Measurements from ENCODE around the gene IGFLR1. TPM values are rescaled to one million over a fixed set of nuclear protein-coding genes. Genes with fewer than 3 reads are reported as not detected.

Gene IGFLR1
- total and polyA plus RNA-seq, 9 of the 15 experiments (the other 6 are each of a cell fraction or from before 2014, with no cell fraction given) = 1.0 to 14.3 (median 4.6) TPM

DNA sequence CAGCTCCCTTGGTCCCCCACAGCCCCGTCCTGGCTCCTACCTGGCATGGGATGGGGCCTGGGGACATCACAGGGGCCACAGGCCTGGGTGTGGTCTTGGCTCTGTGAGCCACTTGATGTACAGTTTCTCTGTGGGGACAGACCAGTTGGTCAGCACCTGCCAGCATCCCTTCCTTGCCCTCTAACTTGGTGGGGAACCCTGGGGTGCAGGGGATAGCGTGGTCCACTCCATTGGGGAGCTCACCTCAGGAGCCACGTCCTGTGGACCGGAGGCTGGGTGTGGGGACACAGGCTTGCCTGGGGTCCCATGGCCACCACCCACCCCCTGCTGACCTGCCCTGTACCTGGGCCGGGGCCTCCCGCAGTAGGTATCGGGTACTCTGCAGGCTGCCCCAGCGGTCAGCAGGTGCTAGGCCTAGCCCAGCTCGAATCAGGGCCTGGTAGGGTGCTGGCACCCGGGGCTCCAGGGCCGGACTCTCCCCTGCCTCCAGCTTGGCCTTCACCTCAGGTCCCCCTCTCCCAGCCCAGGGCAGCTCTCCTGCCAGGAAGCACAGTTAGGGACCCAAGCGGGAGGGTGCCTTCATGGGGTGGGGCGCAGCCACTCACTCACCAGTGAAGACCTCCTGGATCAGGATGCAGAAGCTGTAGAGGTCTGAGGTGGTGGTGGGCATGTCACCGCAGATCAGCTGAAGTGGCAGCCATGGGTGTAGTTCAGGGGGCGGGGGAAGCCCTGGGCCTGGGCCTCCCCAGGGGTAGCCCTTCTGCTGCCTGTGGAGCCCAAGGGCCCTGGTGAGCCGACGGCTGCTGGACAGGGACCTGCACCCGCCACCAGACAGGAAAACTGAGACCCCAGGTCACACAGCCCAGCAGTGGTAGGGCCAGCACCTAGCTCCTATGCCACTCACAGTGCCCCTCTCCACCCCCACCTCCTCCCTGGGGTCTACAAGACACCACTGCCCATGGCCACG lies 48.0 kb upstream of the IGFLR1 start:
- Histone ChIP-seq H3K4me2 (ENCODE audit: insufficient read depth, low read length) (no peak overlapping the region), H3K9me1 (ENCODE audit: control insufficient read depth, insufficient read depth, low read length) (no peaks in the 10 kb centered on the region), H3K9ac (ENCODE audit: insufficient read depth in 1 of 2, low read depth in 2 of 2, low read length in 2 of 2) (peak overlapping the region in 1 of 2 experiments; percentile 48; a peak in 1 of 4 replicates), H3K27ac (ENCODE audit: extremely low read depth, low read depth, low read length) (no peak overlapping the region), H3K36me3 (ENCODE audit: control insufficient read depth, insufficient read depth, low read length) (no peaks in the 10 kb centered on the region), H3K4me1 (replicated peaks in 1 of 2; ENCODE audit: control insufficient read depth in 2 of 2, insufficient read depth in 2 of 2, low read length in 2 of 2) (peaks cover 0 to 53% of the 10 kb centered on the region in 2 experiments; a peak in 3 of 5 replicates), H3K9me3 (replicated peaks; ENCODE audit: control insufficient read depth, insufficient read depth, low read depth, low read length) (no peaks in the 10 kb centered on the region), H3K27me3 (ENCODE audit: control insufficient read depth in 2 of 2, insufficient read depth in 2 of 2, low read length in 2 of 2) (no peaks in the 10 kb centered on the region; a peak in 1 of 5 replicates), H4K20me1 (replicated peaks; ENCODE audit: control insufficient read depth, insufficient read depth, low read length) (no peaks in the 10 kb centered on the region), H3K4me3 (no peak overlapping the region), H3K79me2 (ENCODE audit: control insufficient read depth, insufficient read depth, low read length) (no peaks in the 10 kb centered on the region), H2AFZ (ENCODE audit: low read depth, low read length) (no peak overlapping the region)
- TF ChIP-seq ZSCAN32 (CRISPR knock-in tag; IDR thresholded peaks at IDR 0.05) = no peak
- 0 out of 2 replicates have a peak, but pooled peaks have one; percentile 22 for TF ChIP-seq ZFX (CRISPR knock-in tag; IDR thresholded peaks at IDR 0.05)
- CTCF ChIA-PET (ENCODE audit: low intra/inter-chr PET ratio) = no interaction called here
- in situ Hi-C loops (cut with MboI) = no loop called here
- POLR2A ChIA-PET = interaction anchor here (0.5 to 0.6 kb wide), 2 partner anchors 14 to 208 kb away, joined by 3 read pairs; no protein-coding TSS in a partner anchor
- 39% methylated on average over 12 of the region's 19 CpGs for WGBS (ENCODE audit: insufficient coverage, low coverage, missing lambda C conversion rate)
- no peak for ATAC-seq
- DNase-seq (ENCODE audit: extremely low read depth in 1 of 4, low spot score in 3 of 4) = no peak
- intact Hi-C loops (cut with micrococcal nuclease) = no loop called here
- BruUV-seq (replicated peaks) = no TSS peak
- no peak for FAIRE-seq
